HG03354 (cell line): Measurements from ENCODE around the gene RP2.

ENCODE experiments used
- ATAC-seq: cut with Tn5 transposase; IDR thresholded peaks from one replicate; pipeline ENCODE4 v1.9.1; 2021; ENCODE audit warnings: mild to moderate bottlenecking; ENCODE audit not compliant: unreplicated experiment, poor library complexity, severe bottlenecking

Gene RP2

GRCh38 chrX:46913667-46914066, 76.8 kb downstream of the RP2 start:
- ATAC-seq: no peak

GRCh38 chrX:46916273-46916672, 79.4 kb downstream of the RP2 start:
- no peak for ATAC-seq

GRCh38 chrX:46917622-46918021, 80.8 kb downstream of the RP2 start:
- no peak for ATAC-seq

GRCh38 chrX:46918434-46918833, 81.6 kb downstream of the RP2 start:
- no peak for ATAC-seq

- no peak for ATAC-seq
Measured at GRCh38 chrX:46920235-46920634, 83.4 kb downstream of the RP2 start.

GRCh38 chrX:46922611-46923010, 85.8 kb downstream of the RP2 start:
- no peak for ATAC-seq

GRCh38 chrX:46927718-46928117, 90.9 kb downstream of the RP2 start:
- ATAC-seq: no peak

GRCh38 chrX:46929439-46930261, 92.8 kb downstream of the RP2 start:
- no peak for ATAC-seq
